Liver (tissue), 3 donors: ENCODE data around the gene SLC35F4.

Source experiments
- RAD21 ChIP-seq, 2 donors: IDR thresholded peaks; 2 replicates each; pipeline ENCODE4 v1.6.1; 2016; ENCODE audit warnings: antibody characterized with exemption in 2 of 2, mild to moderate bottlenecking in 2 of 2
- TF ChIP-seq, protein P1 (sequence below): fragments of 150-350 bp; IDR thresholded peaks from 2 replicates; pipeline ENCODE4 v1.5.1; 2017; ENCODE audit warnings: improper control_type of control experiment, low read depth, low read length; ENCODE audit not compliant: missing input control
- donor health status: healthy.
- donor health status: healthy.

DNA sequence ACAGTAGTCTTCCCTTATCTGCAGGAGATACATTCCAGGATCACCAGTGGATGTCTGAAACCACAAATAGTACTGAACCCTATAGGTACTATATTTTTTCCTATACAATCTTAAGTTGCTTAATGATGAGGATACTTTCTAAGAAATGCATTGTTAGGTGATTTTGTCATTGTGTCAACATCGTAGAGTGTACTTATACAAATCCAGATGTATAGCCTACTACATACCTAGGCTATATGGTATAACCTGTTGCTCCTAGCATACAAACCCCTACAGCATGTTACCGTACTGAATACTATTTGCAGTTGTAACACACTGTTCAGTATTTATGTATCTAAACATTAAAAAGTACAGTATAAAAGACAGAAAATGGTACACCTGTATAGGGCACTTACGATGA, 165.9 kb downstream of the SLC35F4 start:
- TF ChIP-seq, protein P1, sequence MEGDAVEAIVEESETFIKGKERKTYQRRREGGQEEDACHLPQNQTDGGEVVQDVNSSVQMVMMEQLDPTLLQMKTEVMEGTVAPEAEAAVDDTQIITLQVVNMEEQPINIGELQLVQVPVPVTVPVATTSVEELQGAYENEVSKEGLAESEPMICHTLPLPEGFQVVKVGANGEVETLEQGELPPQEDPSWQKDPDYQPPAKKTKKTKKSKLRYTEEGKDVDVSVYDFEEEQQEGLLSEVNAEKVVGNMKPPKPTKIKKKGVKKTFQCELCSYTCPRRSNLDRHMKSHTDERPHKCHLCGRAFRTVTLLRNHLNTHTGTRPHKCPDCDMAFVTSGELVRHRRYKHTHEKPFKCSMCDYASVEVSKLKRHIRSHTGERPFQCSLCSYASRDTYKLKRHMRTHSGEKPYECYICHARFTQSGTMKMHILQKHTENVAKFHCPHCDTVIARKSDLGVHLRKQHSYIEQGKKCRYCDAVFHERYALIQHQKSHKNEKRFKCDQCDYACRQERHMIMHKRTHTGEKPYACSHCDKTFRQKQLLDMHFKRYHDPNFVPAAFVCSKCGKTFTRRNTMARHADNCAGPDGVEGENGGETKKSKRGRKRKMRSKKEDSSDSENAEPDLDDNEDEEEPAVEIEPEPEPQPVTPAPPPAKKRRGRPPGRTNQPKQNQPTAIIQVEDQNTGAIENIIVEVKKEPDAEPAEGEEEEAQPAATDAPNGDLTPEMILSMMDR = no peak
- TF ChIP-seq RAD21 (IDR thresholded peaks at IDR 0.05) = no peak
